SJCRH30 (cell line): Measurements from ENCODE around the gene ATP11A. TPM values are rescaled to one million over a fixed set of nuclear protein-coding genes. Genes with fewer than 3 reads are reported as not detected.
"Not testable (repeated sequence)": the region's sequence is repeated elsewhere in the genome, so short reads cannot be mapped to it uniquely, and the experiment has no call there.

Experiments
- DNase-seq, 2 experiments: peaks; one replicate each; pipeline ENCODE4 v3.0.0-alpha.2; 2015 to 2020
- H3K27ac ChIP-seq: fragments of 250-450 bp; sonication (Bioruptor Pico); 2 replicates; pipeline ENCODE4 v1.5.1; 2020; ENCODE audit warnings: mild to moderate bottlenecking, moderate library complexity
- H3K27me3 ChIP-seq: fragments of 250-450 bp; sonication (Bioruptor Pico); 2 replicates; pipeline ENCODE4 v1.5.1; 2020; ENCODE audit warnings: mild to moderate bottlenecking, moderate library complexity
- H3K36me3 ChIP-seq: fragments of 250-450 bp; sonication (Bioruptor Pico); 2 replicates; pipeline ENCODE4 v1.5.1; 2020; ENCODE audit warnings: mild to moderate bottlenecking, moderate library complexity
- H3K4me1 ChIP-seq: fragments of 250-450 bp; sonication (Bioruptor Pico); 2 replicates; pipeline ENCODE4 v1.5.1; 2020; ENCODE audit warnings: mild to moderate bottlenecking, moderate library complexity
- H3K4me3 ChIP-seq: fragments of 250-450 bp; sonication (Bioruptor Pico); 2 replicates; pipeline ENCODE4 v1.5.1; 2020; ENCODE audit warnings: mild to moderate bottlenecking, moderate library complexity
- H3K9me3 ChIP-seq: fragments of 250-450 bp; sonication (Bioruptor Pico); replicated peaks from 2 replicates; pipeline ENCODE4 v1.5.1; 2020; ENCODE audit warnings: mild to moderate bottlenecking, moderate library complexity
- total RNA-seq: library from RNA; depleted of rRNA; stranded (reverse); fragments of >200 nt; shearing (Covaris generic); gene quantifications from 2 replicates; pipeline ENCODE4 v1.2.3, GENCODE V29; 2014

Gene ATP11A
- total RNA-seq, 1 experiment from 2014 or later, result 14.2 TPM

DNA sequence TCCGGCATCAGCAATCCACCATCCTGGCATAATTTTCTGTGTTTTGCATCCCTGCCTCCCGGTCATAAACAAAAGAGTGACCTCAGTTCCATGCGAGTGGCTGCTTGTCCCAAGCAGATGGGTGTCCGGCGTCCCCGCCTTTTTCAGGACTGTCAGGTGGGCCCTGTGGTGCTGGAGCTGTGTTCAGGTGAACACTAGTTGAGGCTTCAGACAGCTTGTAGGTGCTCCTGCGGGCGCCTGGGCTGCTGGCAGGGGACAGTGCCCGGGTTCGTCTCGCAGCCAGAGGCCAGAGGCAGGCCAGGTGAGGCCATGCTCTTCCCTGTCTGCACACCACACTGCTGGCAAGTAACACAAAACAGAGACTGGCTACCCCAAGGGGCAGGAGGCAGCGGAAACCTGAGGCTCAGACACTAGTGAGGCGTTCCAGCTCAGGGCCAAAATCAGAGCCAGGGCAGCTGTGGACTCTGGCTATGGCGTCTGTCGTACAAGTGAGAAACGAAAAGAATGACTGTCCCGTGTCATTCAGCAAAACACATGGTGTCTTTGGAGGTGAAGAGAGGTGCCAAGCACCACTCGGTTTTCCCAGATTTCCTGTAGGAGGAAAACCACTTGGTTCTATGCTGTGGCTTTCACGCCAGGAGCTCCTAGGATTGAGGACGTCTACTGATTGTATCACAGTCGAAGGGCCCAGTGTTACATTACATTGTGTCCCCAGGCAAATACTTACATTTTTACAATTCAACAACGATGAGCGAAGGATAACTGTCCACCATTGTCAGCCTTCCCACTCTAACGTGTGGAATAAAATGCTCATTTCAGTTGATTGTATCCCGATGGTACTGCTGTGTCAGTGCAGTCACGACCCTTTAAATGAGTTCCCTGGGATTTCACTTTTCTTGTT lies 104.0 kb downstream of the ATP11A start:
- DNase-seq, result no peak
- Histone ChIP-seq H3K9me3 (no peaks in the 10 kb centered on the region), H3K36me3 (no peaks in the 10 kb centered on the region), H3K27me3 (no peaks in the 10 kb centered on the region), H3K4me1 (no peaks in the 10 kb centered on the region), H3K27ac (no peak overlapping the region), H3K4me3 (no peak overlapping the region)

DNA sequence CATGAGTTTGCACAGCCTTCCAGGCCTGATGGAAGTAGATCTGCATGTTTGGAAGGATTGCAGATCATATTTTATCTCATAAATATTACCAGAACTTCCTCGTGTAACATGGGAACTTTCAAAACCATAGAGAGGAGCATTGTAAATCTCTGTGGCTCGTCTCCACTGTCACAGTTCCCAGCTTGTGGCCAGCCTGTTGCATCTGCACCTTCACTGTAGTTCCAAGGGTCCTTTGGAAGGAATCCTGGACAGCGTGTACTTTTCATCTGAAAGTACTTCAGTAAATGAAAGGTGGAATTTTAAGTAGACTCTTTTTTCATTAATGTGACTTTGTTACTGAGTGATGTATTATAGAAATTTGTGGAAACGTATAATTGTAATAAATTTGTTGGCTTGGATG lies 105.4 kb downstream of the ATP11A start:
- H3K27me3 ChIP-seq, result no peaks in the 10 kb centered on the region
- DNase-seq, result no peak
- H3K36me3 ChIP-seq, result no peaks in the 10 kb centered on the region
- H3K4me1 ChIP-seq, result no peaks in the 10 kb centered on the region
- no peak overlapping the region for H3K27ac ChIP-seq
- H3K4me3 ChIP-seq, result no peak overlapping the region
- no peaks in the 10 kb centered on the region for H3K9me3 ChIP-seq

DNA sequence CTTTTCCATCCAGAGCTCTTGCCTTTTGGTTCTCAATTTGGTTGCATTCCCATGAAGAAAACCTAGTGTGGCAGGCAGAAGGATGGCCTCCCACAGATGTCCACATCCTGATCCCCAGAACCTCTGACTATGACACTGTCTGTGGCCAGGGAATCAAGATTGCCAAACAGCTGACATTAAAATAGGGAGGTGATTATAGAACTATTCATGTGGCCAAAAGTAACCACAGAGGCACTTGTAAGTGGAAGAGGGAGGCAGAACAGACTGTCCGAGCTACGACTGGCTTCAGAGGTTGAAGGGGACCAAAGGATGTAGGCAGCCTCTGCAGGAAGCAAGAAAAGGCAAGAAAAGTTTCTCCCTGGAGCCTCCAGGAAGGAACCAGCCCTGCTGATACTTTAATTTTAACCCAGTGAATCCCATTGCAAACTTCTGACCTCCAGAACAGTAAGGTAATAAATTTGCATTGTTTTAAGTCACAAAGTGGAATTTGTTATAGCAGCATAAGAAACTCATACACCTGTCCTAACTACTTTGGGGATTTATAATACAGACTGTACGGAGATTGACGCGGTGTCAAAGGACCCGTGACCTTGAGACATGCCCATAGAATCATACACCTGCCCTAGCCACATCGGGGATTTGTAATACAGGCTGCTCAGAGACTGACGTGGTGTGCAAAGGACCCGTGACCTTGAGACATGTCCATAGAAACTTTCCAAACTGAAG lies 106.5 kb downstream of the ATP11A start:
- no peaks in the 10 kb centered on the region for H3K4me1 ChIP-seq
- H3K27me3 ChIP-seq, result no peaks in the 10 kb centered on the region
- no peaks in the 10 kb centered on the region for H3K9me3 ChIP-seq
- H3K4me3 ChIP-seq, result no peak overlapping the region
- no peaks in the 10 kb centered on the region for H3K36me3 ChIP-seq
- H3K27ac ChIP-seq, result no peak overlapping the region
- DNase-seq, result no peak

DNA sequence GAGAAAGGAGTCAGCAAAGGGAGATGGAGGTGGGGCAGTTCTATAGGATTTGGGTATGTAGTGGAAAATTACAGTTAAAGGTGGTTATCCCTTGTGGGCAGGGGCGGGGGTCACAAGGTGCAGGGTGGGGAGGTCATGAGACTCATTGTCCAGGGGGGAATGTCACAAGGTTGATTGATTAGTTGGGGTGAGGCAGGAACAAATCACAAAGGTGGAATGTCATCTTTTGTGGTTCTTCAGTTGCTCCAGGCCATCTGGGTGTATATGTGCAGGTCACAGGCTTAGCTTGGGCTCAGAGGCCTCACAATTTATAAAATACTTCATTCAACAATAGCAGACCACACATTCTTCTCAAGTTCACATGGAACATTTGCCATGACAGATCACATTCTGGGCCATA lies 109.6 kb downstream of the ATP11A start:
- no peak overlapping the region for H3K27ac ChIP-seq
- no peaks in the 10 kb centered on the region for H3K36me3 ChIP-seq
- no peaks in the 10 kb centered on the region for H3K27me3 ChIP-seq
- no peak overlapping the region for H3K4me3 ChIP-seq
- H3K9me3 ChIP-seq, result no peaks in the 10 kb centered on the region
- DNase-seq, result no peak
- H3K4me1 ChIP-seq, result no peaks in the 10 kb centered on the region

DNA sequence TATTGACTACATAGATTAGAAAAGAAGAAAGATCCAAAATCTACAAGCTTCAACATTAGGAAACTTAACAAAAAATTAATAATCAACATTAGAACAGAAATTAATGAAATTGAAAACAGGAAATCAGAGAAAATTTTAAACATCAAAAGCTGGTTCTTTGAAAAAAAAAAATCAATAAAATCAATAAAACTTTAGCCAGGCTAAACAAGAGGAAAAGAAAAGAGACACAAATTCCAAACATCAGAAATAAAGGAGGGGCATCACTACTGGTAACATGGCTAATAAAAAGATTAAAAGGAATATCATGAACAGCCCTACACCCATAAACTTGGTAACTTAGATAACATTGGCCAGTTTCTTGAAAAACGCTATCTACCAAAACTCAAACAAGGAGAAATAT lies 110.2 kb downstream of the ATP11A start:
- Histone ChIP-seq H3K9me3 (no peaks in the 10 kb centered on the region), H3K27ac (no peak overlapping the region), H3K4me3 (no peak overlapping the region), H3K36me3 (no peaks in the 10 kb centered on the region), H3K27me3 (no peaks in the 10 kb centered on the region), H3K4me1 (no peaks in the 10 kb centered on the region)
- no peak for DNase-seq

DNA sequence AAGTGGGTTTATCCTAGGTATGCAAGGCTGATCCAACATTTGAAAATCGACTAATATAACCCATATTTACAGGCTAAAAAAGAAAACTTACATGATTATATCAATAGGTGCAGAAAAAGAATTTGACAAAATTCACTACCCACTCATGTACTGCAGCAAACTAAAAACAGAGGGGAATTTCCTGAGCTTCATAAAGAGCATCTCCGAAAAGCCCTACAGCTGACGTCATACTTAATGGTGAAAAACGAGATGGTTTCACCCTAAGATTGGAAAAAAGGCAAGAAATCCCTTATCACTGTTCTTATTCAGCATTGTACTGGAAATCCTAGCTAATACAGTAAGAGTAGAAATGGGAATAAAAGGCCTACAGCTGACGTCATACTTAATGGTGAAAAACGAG lies 111.0 kb downstream of the ATP11A start:
- H3K4me1 ChIP-seq, H3K9me3 ChIP-seq, H3K36me3 ChIP-seq, DNase-seq, H3K4me3 ChIP-seq, H3K27me3 ChIP-seq, H3K27ac ChIP-seq: not testable (repeated sequence)

DNA sequence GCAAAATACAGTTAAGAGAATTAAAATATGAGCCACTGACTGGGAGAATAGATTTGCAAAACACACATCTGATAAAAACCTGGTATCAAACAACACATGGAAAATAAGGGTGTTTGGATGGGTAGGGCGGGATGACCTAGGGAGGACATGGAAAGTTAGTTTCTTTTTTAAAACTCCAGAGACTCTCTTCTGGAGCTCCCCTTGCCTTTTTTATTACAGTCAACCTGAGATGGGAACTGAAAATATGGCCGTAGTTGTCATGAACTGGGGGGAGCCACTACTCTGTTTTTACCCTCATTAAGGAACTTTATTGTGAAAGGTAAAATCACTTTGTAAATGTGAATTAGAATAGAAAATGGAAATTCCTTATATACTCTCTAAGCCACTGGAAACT lies 113.0 kb downstream of the ATP11A start:
- no peaks in the 10 kb centered on the region for H3K36me3 ChIP-seq
- H3K9me3 ChIP-seq, result no peaks in the 10 kb centered on the region
- no peaks in the 10 kb centered on the region for H3K27me3 ChIP-seq
- no peak for DNase-seq
- H3K27ac ChIP-seq, result no peak overlapping the region
- no peaks in the 10 kb centered on the region for H3K4me1 ChIP-seq
- H3K4me3 ChIP-seq, result no peak overlapping the region

DNA sequence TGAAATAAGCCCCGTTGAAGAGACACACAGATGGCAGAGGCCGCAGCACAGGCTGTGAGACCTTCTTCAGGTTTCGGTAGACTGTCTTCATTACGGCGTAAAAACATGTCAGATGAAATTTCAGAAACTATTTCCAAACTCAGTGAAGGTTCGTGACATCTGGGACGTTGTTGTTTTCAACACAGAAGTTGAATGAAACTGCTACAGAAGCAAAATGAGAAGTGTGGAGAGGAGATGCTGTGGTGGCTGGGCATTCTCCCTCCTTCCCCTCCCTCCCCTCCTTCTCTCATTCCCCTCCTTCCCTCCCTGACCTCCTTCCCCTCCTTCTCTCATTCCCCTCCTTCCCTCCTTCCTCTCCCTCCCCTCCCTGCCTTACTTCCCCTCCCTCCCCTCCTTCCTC lies 113.6 kb downstream of the ATP11A start:
- no peaks in the 10 kb centered on the region for H3K4me1 ChIP-seq
- no peak overlapping the region for H3K27ac ChIP-seq
- no peaks in the 10 kb centered on the region for H3K27me3 ChIP-seq
- H3K36me3 ChIP-seq, result no peaks in the 10 kb centered on the region
- no peak for DNase-seq
- no peak overlapping the region for H3K4me3 ChIP-seq
- H3K9me3 ChIP-seq, result no peaks in the 10 kb centered on the region

DNA sequence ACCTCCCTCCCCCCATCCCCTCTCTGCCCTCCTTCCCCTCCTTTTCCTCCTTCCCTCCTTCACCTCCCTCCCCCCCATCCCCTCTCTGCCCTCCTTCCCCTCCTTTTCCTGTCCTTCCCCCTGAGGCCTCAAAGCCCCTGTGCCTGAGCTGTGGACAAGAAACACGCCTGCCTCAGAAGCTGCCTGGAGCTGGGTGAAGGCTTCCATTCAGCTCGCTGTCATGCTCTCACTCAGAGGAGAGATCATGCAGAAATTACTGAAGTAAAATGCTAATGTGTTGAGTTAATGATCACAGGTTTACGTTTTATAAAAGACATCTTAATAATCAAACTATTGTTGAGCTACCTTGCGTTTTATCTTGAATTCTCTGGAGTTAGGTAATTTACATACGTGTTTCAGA lies 114.5 kb downstream of the ATP11A start:
- Histone ChIP-seq H3K4me3 (no peak overlapping the region), H3K36me3 (no peaks in the 10 kb centered on the region), H3K9me3 (no peaks in the 10 kb centered on the region), H3K4me1 (no peaks in the 10 kb centered on the region), H3K27me3 (no peaks in the 10 kb centered on the region), H3K27ac (no peak overlapping the region)
- no peak for DNase-seq

DNA sequence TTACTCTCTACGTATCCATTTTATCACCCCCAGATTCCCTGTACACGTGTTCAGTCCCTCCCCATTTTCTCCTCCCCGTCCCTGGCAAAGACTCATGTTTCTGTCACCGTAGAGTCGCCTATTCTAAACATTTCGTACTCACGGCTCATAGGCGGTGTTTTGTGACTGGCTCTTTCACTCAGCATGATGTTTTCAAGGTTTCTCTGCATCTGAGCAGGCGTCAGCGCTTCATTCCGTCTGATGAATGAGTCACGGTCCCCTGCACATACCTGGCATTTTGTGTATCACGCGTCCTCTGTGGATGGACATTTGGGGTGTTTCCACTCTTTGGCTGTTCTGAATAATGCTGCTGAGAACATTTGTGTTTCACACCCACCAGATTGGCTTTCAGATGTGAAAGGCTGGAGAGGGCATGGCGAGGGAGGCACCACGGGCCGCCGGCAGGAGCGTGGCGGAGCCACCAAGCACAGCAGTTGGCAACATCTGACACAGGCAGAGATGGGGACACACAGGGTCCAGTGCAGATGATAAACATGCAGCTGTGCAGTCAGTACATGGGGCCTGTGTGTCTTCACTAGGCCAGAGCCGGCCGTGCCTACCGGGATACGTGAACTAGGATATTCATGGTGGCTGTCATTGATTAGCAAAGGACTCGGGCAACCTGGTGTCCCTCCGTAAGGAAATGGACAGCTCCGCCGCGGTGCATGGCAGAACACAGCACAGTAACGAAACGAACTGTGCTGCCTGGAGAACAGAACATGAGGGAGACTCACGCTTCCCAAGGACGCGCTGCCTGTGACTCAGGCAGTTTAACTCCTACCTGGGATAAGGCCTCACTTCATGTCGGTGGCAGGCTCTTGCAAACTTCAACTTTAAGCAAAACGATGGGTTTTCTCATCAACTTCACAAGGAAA lies 117.2 kb downstream of the ATP11A start:
- Histone ChIP-seq H3K9me3 (no peaks in the 10 kb centered on the region), H3K4me1 (no peaks in the 10 kb centered on the region), H3K27ac (no peak overlapping the region), H3K27me3 (no peaks in the 10 kb centered on the region), H3K36me3 (no peaks in the 10 kb centered on the region), H3K4me3 (no peak overlapping the region)
- DNase-seq, result no peak

DNA sequence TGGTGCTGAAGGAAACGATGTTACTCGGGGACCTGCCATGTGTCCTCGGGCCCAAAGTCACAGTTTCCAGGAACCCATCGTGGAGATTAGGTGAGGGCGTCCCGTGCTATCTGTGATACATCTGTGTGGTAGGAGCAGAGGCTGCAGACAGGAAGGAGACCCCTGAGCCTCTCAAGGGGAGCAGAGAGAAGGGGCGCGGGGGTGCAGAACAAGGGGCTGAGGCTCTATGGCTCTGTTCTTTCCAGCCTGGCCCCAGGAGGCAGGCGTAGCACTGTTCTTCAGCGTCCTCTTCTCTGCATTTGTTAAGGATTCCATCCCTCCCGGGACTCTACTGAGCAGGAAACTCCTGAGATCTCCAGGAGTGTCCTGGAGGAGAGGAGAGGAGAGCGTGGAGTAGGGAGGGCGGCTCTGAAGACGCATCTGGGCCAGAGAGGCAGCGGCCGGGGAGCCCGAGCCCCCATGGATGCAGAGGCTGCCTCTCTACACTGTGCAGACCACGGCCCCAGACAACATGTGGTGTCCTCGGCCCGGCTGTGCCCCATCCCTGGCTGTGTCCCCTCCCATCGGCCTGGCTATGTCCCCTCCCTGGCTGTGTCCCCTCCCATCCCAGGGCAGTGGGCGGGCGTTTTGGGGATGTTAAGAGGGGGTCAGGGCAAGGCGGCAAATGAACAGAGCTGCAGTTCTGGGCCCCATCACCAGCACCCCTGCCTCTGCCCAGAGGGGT lies 118.0 kb downstream of the ATP11A start:
- H3K36me3 ChIP-seq, result no peaks in the 10 kb centered on the region
- H3K27me3 ChIP-seq, result no peaks in the 10 kb centered on the region
- no peak for DNase-seq
- H3K4me3 ChIP-seq, result no peak overlapping the region
- H3K9me3 ChIP-seq, result no peaks in the 10 kb centered on the region
- no peaks in the 10 kb centered on the region for H3K4me1 ChIP-seq
- H3K27ac ChIP-seq, result no peak overlapping the region

DNA sequence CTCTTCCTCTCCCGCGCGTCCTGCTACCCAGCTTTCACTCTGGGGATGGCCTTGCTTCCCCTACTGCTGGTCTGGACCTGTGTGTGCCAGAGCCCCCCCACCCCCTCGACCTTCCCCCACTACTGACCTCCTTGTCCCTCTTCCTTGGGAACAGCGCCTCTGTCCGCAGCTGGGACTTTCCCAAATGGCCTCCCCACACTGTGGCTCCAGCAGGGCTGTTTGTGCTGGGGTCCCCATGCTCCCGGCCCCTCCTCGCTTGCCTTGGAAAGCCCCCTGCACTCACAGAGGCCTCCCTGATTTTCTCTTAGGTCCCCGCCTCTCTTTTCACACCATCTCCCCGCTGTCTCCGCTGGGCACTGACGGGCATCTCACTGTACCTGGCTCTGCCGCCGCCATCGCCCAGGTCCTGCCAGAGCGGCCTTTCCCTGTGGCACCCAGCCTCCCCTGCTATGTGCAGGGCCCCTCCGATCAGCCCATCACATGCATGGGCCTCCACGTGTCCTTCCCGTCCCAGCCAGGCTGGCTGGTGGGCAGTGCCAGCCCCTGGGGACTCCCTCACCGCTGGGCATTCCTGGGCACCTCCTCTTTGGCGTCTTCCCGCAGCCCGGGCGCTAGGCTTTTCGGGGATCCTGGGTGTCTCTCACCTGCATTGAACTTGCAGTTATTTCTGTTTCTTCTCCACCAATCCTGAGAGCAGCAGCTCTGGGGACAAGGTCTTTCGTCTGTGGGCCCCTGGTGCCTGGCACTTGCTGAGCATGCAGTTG lies 118.7 kb downstream of the ATP11A start:
- Histone ChIP-seq H3K36me3 (no peaks in the 10 kb centered on the region), H3K9me3 (no peaks in the 10 kb centered on the region), H3K27ac (no peak overlapping the region), H3K4me3 (no peak overlapping the region), H3K4me1 (no peaks in the 10 kb centered on the region), H3K27me3 (no peaks in the 10 kb centered on the region)
- no peak for DNase-seq

DNA sequence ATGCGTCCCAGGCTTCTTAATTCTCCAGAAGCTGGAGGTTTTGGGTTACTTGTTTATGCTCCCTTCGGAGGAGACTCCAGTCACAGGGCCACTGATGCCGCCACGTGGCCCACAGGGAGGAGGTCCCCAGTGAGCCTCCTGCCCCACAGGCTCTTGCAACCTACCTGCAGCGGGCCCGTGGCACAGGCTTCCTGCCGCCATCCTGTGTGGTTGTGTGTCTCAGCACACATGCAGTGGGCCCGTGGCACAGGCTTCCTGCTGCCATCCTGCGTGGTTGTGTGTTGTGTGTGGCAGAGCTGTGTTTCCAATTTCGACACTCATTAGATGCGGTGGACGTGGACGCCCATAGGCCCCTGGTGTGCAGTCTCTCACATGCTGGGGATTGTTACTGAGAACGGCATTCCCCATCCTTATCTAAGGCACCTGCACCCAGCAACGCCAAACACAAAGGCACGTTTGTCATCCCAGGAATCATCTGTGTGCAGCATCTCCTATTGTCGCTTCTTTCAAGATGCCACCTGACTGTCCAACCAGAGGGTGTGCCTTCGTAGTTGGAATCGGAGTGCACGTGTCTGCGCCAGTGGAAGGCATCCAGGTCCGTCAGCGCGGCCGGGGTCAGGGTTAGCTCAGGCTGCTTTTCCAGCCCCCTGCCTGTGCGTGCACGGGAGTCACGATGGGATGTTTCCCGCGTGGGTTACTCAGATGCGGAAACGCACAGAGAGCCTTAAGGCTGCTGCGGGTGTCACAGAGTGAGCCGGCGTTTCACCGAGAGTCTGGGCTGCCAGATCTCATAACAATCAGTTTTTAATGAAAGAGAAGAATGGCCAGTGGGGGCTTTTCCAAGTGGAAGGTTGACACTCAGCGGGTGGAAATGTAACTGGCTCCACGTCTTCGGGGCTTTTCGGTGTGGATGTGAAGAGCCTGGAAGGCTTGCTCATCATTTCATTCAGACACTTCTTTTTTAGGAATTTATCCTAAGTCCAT lies 119.8 kb downstream of the ATP11A start:
- H3K27ac ChIP-seq, result no peak overlapping the region
- no peaks in the 10 kb centered on the region for H3K9me3 ChIP-seq
- H3K27me3 ChIP-seq, result no peaks in the 10 kb centered on the region
- H3K4me3 ChIP-seq, result no peak overlapping the region
- H3K36me3 ChIP-seq, result no peaks in the 10 kb centered on the region
- no peaks in the 10 kb centered on the region for H3K4me1 ChIP-seq
- no peak for DNase-seq
